ENCODE measurements around the gene LAG3.

GRCh38 chr12:6817662-6818157 is 45.4 kb downstream of the LAG3 start:
- TF ChIP-seq EZH2 (IDR thresholded peaks at IDR 0.05; ENCODE audit: low read length, missing control alignments) (no peak), CTCF (conservative IDR thresholded peaks at IDR 0.05 in 1 of 2, IDR thresholded peaks at IDR 0.05 in 1 of 2; ENCODE audit: low read depth in 1 of 2, low read length in 2 of 2) (no peak)
